GM12873 (cell line): ENCODE measurements around the gene FAM120B.

Source experiments
- TF ChIP-seq, protein P1 (sequence below): IDR thresholded peaks from 2 replicates; pipeline ENCODE4 v1.5.1; 2012; ENCODE audit warnings: low read depth, mild to moderate bottlenecking, moderate library complexity, low read length, control low read depth; ENCODE audit not compliant: insufficient read depth; ENCODE audit errors: missing control alignments

The FAM120B gene

GRCh38 chr6:170383466-170384035 is 77.0 kb downstream of the FAM120B start:
- TF ChIP-seq, protein P1, sequence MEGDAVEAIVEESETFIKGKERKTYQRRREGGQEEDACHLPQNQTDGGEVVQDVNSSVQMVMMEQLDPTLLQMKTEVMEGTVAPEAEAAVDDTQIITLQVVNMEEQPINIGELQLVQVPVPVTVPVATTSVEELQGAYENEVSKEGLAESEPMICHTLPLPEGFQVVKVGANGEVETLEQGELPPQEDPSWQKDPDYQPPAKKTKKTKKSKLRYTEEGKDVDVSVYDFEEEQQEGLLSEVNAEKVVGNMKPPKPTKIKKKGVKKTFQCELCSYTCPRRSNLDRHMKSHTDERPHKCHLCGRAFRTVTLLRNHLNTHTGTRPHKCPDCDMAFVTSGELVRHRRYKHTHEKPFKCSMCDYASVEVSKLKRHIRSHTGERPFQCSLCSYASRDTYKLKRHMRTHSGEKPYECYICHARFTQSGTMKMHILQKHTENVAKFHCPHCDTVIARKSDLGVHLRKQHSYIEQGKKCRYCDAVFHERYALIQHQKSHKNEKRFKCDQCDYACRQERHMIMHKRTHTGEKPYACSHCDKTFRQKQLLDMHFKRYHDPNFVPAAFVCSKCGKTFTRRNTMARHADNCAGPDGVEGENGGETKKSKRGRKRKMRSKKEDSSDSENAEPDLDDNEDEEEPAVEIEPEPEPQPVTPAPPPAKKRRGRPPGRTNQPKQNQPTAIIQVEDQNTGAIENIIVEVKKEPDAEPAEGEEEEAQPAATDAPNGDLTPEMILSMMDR: no peak

DNA sequence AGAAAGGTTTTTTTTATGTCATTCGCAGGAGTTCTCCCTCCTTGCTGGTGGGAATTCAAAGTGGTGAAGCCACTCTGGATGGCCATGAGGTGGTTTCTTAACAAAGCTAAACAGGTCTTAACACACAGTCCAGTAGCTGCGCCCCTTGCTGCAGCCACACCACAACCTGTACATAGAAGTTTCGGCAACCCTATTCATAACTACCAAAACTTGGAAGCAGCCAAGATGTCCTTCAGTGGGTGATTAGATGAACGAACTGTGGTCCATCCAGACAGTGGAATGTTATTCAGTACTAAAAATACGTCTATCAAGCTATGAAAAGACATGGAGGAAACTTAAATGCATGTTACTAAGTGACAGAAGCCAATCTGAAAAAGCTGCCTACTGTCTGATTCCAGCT is 78.9 kb downstream of the FAM120B start:
- TF ChIP-seq, protein P1: no peak

GRCh38 chr6:170388113-170388512 is 81.6 kb downstream of the FAM120B start:
- TF ChIP-seq, protein P1: no peak

DNA sequence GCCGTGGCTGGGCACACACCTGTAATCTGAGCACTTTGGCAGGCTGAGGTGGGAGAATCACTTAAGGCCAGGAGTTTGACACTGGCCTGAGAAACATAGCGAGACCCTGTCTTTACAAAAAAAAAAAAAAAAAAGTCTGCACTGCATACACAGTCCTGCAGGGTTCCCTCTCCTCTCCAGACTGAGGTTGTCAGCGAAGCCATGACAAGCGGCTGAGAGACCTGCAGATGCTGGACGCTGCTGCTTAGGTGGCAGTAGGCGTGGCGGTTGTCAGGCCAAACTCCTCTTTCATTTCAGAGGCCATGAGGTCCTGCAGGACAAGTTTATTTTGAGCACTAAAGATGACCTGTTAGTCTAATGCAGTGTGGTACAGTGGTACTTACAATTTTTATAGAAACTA is 86.5 kb downstream of the FAM120B start:
- TF ChIP-seq, protein P1: no peak

GRCh38 chr6:170393807-170394399 is 87.3 kb downstream of the FAM120B start:
- TF ChIP-seq, protein P1: no peak

GRCh38 chr6:170394980-170395379 is 88.4 kb downstream of the FAM120B start:
- TF ChIP-seq, protein P1: no peak

- TF ChIP-seq, protein P1: no peak
Measured at GRCh38 chr6:170402318-170403040, 95.9 kb downstream of the FAM120B start.
